ENCODE data around the gene DNAH17.

GRCh38 chr17:78401246-78401645 lies 175.9 kb downstream of the DNAH17 start:
- TF ChIP-seq CTCF (IDR thresholded peaks at IDR 0.05) (no peak), EZH2 (IDR thresholded peaks at IDR 0.05) (no peak)
